Esophagus squamous epithelium (tissue), 4 donors: ENCODE measurements around the gene MAP6.

ENCODE experiments used
- CTCF ChIP-seq, 6 experiments: fragments of 450-650 bp in 4 of 6; fragments of 200-600 bp in 2 of 6; sonication (generic) in 2 of 6; IDR thresholded peaks; one replicate each; pipeline ENCODE4 v1.5.1; 2016 to 2019; ENCODE audit warnings: antibody characterized with exemption in 6 of 6, mild to moderate bottlenecking in 4 of 6, moderate library complexity in 4 of 6
- POLR2A ChIP-seq, 4 donors: fragments of 450-650 bp; IDR thresholded peaks; one replicate each; pipeline ENCODE4 v1.6.1; 2017; ENCODE audit warnings: antibody characterized with exemption in 4 of 4, mild to moderate bottlenecking in 4 of 4, moderate library complexity in 3 of 4

DNA sequence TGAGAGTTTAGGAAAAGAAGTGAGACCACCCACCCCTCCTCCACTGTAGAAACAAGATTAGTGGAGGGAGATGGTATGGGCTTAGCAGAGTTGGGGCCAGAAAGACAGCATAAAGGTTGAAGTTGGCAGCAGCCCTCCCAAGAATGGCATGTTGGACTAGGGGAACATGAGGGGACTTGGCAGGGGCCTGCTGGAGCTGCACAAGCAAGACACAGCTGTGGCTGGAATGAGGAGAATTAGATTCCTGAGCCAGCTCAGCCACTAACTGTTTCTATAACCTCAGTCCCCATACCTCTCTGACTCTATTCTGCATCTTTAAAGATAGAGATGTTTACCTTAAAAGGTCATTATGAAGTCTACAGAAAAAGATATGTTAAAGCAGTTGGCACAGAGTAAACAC is 13.2 kb downstream of the MAP6 start:
- no peak for TF ChIP-seq CTCF (IDR thresholded peaks at IDR 0.05)
- no peak for TF ChIP-seq POLR2A (IDR thresholded peaks at IDR 0.05)
